ENCODE measurements around the gene ANKMY2. TPM values are rescaled to one million over a fixed set of nuclear protein-coding genes. Genes with fewer than 3 reads are reported as not detected.
"Not testable (repeated sequence)": the region's sequence is repeated elsewhere in the genome, so short reads cannot be mapped to it uniquely, and the experiment has no call there.

ANKMY2 gene
- total RNA-seq, 6 experiments from 2014 or later = 21.0 to 26.2 (median 23.4) TPM

- TF ChIP-seq, protein P1, sequence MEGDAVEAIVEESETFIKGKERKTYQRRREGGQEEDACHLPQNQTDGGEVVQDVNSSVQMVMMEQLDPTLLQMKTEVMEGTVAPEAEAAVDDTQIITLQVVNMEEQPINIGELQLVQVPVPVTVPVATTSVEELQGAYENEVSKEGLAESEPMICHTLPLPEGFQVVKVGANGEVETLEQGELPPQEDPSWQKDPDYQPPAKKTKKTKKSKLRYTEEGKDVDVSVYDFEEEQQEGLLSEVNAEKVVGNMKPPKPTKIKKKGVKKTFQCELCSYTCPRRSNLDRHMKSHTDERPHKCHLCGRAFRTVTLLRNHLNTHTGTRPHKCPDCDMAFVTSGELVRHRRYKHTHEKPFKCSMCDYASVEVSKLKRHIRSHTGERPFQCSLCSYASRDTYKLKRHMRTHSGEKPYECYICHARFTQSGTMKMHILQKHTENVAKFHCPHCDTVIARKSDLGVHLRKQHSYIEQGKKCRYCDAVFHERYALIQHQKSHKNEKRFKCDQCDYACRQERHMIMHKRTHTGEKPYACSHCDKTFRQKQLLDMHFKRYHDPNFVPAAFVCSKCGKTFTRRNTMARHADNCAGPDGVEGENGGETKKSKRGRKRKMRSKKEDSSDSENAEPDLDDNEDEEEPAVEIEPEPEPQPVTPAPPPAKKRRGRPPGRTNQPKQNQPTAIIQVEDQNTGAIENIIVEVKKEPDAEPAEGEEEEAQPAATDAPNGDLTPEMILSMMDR (IDR thresholded peaks at IDR 0.05) = no peak
- H3K36me3 Mint-ChIP-seq (ENCODE audit: low read depth) = peaks cover 44% of the 10 kb centered on the region
- H3K4me3 Mint-ChIP-seq = peak overlapping the region; percentile 79
- no peaks in the 10 kb centered on the region for H3K9me3 Mint-ChIP-seq
- peaks cover 2% of the 10 kb centered on the region; the same call in 1 of the 2 replicates for H3K27me3 Mint-ChIP-seq (ENCODE audit: insufficient read depth)
- no peak for DNase-seq
- peak overlapping the region; percentile 98 for H3K27ac Mint-ChIP-seq
- H3K4me1 Mint-ChIP-seq (ENCODE audit: low read depth) = peaks cover 68% of the 10 kb centered on the region
These were observed 21.8 kb upstream of the ANKMY2 start for GRCh38 chr7:16667355-16667754.

DNA sequence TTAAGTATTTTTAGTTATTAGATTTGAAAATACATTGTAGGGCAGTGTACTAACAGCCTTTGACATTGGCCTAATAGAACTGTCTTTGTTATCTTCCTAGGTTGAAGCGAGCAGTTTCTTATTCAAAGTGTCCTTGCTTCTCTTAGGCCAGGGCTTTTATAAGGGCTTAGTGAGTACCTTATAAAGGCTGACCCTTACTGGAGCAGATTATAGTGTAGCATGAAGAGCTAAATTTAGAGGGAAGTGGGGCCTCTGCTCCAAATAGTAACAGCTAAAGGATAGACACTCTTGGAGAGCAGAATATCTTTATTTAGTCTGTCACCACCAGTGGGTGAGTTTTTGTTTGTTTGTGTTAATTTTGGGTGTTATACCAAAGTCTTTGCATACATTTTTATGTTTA lies 16.4 kb upstream of the ANKMY2 start:
- Mint-ChIP-seq H3K4me1 (ENCODE audit: low read depth) (peaks cover 50% of the 10 kb centered on the region), H3K27me3 (ENCODE audit: insufficient read depth) (no peaks in the 10 kb centered on the region), H3K36me3 (ENCODE audit: low read depth) (peaks cover 17% of the 10 kb centered on the region), H3K9me3 (no peaks in the 10 kb centered on the region), H3K4me3 (no peak overlapping the region), H3K27ac (peak overlapping the region; percentile 39; the same call in 1 of the 2 replicates)
- DNase-seq = no peak
- TF ChIP-seq, protein P1 (IDR thresholded peaks at IDR 0.05) = no peak

DNA sequence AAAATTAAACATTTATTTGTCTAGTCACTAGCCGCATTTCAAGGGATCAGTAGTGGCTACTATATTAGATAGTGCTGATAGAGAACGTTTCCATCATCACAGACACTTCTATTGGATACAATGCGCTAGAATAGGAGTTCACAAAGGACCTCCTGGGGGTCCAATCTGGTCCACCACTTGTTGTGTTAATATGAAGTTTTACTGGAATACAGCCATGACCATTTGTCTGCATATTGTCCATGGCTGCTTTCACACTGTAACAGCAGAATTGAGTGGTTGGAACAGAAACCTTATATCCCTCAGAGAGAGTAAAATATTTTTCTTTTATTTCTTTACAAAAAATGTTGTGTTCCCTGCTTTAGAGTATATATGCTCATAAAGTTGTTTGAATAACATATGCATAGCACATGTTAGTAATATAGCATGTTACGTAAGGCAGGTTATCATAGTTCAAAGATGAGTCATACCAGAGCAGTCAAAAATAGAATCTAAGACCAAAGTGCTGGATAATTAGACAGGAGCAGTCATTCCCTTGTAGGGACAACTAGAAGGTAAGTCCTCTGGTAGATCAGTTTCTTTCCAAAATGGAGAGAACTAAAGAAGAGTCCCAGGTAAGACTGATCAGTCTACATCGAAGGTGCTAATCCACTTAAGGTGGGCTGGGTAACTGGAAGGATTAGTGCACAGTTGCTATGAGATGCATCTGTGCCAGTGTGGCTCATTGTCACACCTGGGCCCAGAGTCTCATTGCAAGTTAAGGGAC lies 15.3 kb upstream of the ANKMY2 start:
- peak overlapping the region; percentile 74 for H3K4me3 Mint-ChIP-seq
- H3K27me3 Mint-ChIP-seq (ENCODE audit: insufficient read depth) = no peaks in the 10 kb centered on the region
- peaks cover 22% of the 10 kb centered on the region for H3K36me3 Mint-ChIP-seq (ENCODE audit: low read depth)
- peaks cover 54% of the 10 kb centered on the region for H3K4me1 Mint-ChIP-seq (ENCODE audit: low read depth)
- no peaks in the 10 kb centered on the region for H3K9me3 Mint-ChIP-seq
- DNase-seq = peak; percentile 56
- peak overlapping the region; percentile 77 for H3K27ac Mint-ChIP-seq
- TF ChIP-seq, protein P1 (IDR thresholded peaks at IDR 0.05) = no peak

DNA sequence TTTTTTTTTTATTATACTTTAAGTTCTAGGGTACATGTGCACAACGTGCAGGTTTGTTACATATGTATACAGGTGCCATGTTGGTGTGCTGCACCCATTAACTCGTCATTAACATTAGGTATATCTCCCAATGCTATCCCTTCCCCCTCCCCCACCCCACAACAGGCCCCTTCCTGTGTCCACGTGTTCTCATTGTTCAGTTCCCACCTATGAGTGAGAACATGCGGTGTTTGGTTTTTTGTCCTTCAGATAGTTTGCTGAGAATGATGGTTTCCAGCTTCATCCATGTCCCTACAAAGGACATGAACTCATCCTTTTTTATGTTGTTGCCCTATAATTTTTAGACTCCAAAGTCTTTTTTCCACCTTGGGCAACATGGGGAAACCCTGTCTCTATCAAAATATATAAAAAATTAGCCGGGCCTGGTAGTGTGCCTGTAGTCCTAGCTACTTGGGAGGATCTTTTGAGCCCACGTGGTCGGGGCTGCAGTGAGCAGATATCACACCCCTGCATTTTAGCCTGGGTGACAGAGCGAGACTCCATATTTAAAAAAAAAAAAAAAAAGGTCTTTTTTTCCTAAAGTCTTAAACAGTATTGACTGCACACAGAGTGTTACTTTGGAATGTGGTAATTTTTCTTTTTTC lies 14.4 kb upstream of the ANKMY2 start:
- not testable (repeated sequence) for DNase-seq; H3K4me3 Mint-ChIP-seq; H3K9me3 Mint-ChIP-seq; H3K27me3 Mint-ChIP-seq (ENCODE audit: insufficient read depth)
- Mint-ChIP-seq H3K36me3 (ENCODE audit: low read depth) (peaks cover 16% of the 10 kb centered on the region), H3K4me1 (ENCODE audit: low read depth) (peaks cover 63% of the 10 kb centered on the region), H3K27ac (0 out of 2 replicates have a peak overlapping the region, but pooled peaks have one; percentile 21)

DNA sequence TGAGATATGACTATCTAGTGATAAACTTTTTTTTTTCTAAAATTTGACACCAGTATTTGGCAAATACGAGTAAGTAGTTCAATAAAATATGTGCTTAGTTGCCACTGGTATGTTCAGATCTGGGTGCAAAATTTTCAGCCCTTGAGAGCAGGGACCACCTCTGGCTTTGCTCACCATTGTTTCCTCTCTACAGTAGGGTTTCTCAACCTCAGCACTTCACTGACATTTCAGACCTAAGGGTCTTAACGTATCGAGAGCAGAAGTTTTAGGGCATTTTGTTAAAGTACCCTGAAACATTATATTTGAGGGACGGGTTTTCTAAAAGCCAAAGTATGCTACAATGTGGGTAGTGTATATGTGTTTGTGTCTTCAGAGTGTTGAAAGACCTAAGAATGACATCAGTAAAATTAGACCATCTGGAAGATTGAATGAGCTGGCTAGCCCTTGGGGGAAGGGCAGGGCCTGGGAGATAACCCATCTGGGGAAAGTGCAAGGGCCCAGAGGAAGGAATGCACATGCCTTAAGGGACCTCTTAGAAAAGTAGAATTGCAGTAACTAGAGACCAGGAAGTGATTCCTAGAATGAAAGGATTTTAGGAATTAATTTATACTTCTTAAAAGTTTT lies 12.2 kb upstream of the ANKMY2 start:
- Mint-ChIP-seq H3K9me3 (no peaks in the 10 kb centered on the region), H3K36me3 (ENCODE audit: low read depth) (peaks cover 13% of the 10 kb centered on the region), H3K4me1 (ENCODE audit: low read depth) (peaks cover 61% of the 10 kb centered on the region), H3K27me3 (ENCODE audit: insufficient read depth) (no peaks in the 10 kb centered on the region), H3K27ac (peak overlapping the region; percentile 88), H3K4me3 (peak overlapping the region; percentile 67)
- DNase-seq = peak; percentile 75
- TF ChIP-seq, protein P1 (IDR thresholded peaks at IDR 0.05) = peak; percentile 38
